Muscle layer of duodenum (tissue), 2 donors: ENCODE results near the gene LAMC3.

Experiments
- H3K27ac ChIP-seq: one replicate; pipeline ENCODE4 v1.7.0; 2013; ENCODE audit warnings: mild to moderate bottlenecking, low read length
- H3K27me3 ChIP-seq: one replicate; pipeline ENCODE4 v1.7.0; 2013; ENCODE audit warnings: low read depth, mild to moderate bottlenecking, control low read depth, low read length
- H3K36me3 ChIP-seq, 2 donors: one replicate each; pipeline ENCODE4 v1.7.0; 2013; ENCODE audit warnings: low read length in 2 of 2, control low read depth in 1 of 2, mild to moderate bottlenecking in 1 of 2; ENCODE audit not compliant: insufficient read depth in 2 of 2, control insufficient read depth in 1 of 2
- H3K4me1 ChIP-seq, 2 donors: one replicate each; pipeline ENCODE4 v1.7.0; 2013; ENCODE audit warnings: low read length in 2 of 2, mild to moderate bottlenecking in 2 of 2, control low read depth in 1 of 2, moderate library complexity in 1 of 2; ENCODE audit not compliant: insufficient read depth in 2 of 2, control insufficient read depth in 1 of 2
- H3K4me3 ChIP-seq, 2 donors: one replicate each; pipeline ENCODE4 v1.7.0; 2013; ENCODE audit warnings: low read length in 2 of 2, low read depth in 1 of 2, mild to moderate bottlenecking in 1 of 2
- H3K9me3 ChIP-seq, 2 donors: one replicate each; pipeline ENCODE4 v1.7.0; 2013; ENCODE audit warnings: low read length in 2 of 2, control low read depth in 1 of 2, mild to moderate bottlenecking in 1 of 2; ENCODE audit not compliant: control insufficient read depth in 1 of 2
- donor health status: healthy.

The LAMC3 gene

GRCh38 chr9:131008909-131009618 lies at the start of gene LAMC3:
Gene LAMC3, plus strand, starts transcription at chr9:131009174. Its CDS starts 41 bp downstream, at chr9:131009215.
- Histone ChIP-seq H3K36me3 (no peaks in the 10 kb centered on the region), H3K4me1 (peaks cover 0 to 5% of the 10 kb centered on the region in 2 donors), H3K9me3 (no peaks in the 10 kb centered on the region), H3K27me3 (peaks cover 17% of the 10 kb centered on the region), H3K4me3 (peak within 1 kb of the TSS in 1 of 2 donors; percentile 21), H3K27ac (no peak within 1 kb of the TSS)

- no peaks in the 10 kb centered on the region for H3K4me1 ChIP-seq
- no peaks in the 10 kb centered on the region for H3K36me3 ChIP-seq
- no peaks in the 10 kb centered on the region for H3K27me3 ChIP-seq
- no peak overlapping the region for H3K4me3 ChIP-seq
- H3K9me3 ChIP-seq, result no peaks in the 10 kb centered on the region
- no peak overlapping the region for H3K27ac ChIP-seq
Observed at GRCh38 chr9:130959809-130960334, 49.1 kb upstream of the LAMC3 start.

DNA sequence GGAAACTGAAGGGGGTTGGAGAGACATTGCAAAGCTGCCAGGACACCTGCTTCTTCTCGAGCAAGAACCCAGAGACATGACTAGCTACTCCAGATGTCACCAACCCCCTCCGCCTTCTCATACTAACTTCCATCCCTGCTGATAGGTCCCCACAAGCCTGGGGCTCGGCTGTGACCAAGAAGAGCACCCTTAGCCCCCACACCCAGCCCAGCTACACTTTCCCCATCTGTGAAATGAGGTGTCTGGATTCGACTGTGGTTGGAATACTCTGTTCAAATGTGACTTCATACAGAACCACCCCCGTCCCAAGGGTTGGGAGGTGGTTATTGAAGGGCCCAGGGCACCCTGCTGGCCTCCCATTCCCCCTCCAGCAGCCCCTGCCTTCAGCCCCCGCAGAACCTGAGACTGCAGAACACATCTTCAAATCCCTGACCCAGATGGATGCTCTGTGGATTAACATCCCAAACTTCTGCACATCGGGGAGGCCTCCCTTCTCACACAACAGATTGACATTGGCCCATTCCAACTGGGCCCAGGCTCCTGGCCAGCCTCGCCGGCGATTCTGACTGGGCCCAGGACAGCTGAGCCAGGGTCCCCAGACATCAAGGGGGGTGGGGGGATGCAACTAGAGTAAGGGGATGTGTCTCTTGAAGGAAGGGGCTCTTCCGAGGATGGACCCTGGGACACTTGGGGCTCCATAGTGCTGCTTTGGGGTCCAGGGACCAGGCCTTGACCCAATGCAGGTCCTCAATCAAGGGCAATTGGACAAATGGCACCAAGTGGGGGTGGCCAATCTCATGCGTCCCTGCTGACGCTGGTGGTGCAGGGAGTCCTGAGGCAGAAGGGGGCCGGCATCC lies 48.2 kb upstream of the LAMC3 start:
- no peaks in the 10 kb centered on the region for H3K27me3 ChIP-seq
- H3K4me1 ChIP-seq, result no peaks in the 10 kb centered on the region
- no peak overlapping the region for H3K4me3 ChIP-seq
- no peaks in the 10 kb centered on the region for H3K36me3 ChIP-seq
- H3K9me3 ChIP-seq, result no peaks in the 10 kb centered on the region
- no peak overlapping the region for H3K27ac ChIP-seq

DNA sequence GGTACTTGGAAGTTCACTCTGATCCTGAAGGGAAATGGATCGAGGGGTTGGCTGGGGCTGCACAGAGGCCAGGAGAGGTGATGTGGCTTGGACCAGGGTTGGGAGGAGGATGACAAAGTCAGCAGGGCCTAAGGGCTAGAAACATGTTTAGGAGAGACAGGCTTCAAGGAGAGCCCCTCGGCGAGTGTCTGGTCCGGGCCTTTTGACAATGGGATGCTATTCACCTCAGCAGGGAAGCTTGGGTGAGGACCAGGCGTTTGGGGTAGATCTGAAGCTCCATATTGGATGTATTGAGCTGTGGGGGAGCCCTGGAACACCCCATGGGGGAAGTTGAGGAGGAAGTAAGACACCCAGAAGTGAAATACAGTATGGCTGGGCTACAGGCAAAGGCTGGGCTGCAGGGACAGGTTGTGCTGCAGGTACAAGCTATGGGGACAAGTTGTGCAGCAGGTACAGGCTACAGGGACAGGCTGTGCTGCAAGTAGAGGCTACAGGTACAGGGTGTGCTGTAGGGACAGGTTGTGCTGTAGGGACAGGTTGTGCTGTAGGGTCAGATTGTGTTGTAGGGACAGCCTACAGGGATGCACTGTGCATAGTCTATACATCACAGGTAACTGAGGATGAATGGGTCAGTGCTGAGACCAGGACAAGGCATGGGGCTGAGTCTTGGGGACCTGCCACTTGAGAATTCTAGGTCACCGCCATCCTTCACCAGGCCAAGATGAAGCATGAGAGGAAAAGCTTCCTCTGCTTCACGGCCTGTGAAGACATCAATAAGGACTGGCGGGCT lies 47.3 kb upstream of the LAMC3 start:
- Histone ChIP-seq H3K4me1 (no peaks in the 10 kb centered on the region), H3K27ac (no peak overlapping the region), H3K9me3 (no peaks in the 10 kb centered on the region), H3K27me3 (no peaks in the 10 kb centered on the region), H3K36me3 (no peaks in the 10 kb centered on the region), H3K4me3 (no peak overlapping the region)

DNA sequence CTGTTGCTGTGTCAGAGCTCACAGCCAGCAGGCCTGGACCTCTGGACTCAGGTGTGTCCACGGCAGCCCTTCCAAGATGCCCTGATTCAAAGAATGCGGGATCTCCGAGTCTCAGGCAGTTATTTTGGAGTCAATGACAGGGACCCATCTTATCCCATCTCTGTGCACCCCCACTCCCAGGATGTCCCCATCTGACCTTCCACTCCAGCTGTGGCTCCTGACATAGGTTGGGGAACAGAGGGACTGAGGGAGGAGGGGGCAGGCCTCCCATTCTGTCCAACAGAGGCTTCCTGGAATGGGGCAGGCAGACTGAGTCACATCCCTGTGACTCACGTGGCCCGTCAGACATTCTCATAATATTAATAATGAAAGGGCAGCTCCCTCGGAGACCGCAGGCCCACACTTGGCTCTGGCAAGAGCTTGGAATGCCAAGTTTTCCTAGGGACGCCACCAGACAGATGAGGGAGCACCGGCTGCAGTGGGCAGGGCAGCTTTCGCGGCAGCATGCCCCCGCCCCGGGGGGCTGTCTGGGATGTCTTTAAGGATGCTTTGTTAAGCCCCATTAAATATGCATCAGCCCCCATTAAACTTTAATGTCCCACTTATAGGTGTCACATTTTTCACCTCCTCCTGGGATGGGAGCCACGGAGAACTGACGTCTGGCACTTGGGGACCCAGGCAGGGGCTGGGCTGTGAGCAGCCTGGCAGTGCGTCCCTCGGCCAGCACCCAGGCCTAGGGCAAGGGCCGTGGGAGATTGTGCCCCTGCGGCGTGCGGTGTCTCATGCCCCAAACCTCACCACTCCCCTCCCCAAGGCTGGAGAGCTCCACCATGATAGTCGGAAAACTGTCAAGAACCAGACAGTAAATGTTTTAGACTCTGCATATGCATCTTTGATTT lies 46.3 kb upstream of the LAMC3 start:
- H3K27ac ChIP-seq, result no peak overlapping the region
- no peak overlapping the region for H3K4me3 ChIP-seq
- H3K4me1 ChIP-seq, result no peaks in the 10 kb centered on the region
- no peaks in the 10 kb centered on the region for H3K36me3 ChIP-seq
- H3K9me3 ChIP-seq, result no peaks in the 10 kb centered on the region
- H3K27me3 ChIP-seq, result no peaks in the 10 kb centered on the region

DNA sequence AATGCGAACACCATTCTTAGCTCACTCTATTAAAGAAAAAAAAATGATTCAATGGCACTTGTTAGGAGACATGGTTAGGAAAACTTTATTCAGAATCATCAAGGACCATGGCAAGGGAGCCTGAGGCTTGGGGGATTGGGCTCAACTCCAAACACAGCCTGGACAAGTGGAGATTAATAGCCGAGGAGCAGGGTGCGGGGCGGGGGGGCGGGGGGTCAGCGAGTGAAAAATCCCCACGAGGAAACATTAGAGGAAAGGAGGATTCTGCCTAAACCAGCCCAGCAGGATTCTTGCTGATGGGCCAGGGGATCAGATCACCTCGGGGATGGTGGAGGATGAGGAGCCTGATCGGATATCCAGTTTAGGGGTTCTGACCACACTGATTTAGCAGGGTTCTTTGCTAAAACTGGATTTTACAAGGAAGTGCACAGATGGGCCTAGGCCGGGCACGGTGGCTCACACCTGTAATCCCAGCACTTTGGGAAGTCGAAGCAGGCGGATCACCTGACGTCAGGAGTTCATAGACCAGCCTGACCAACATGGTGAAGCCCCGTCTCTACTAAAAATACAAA lies 45.6 kb upstream of the LAMC3 start:
- Histone ChIP-seq H3K4me3 (no peak overlapping the region), H3K36me3 (no peaks in the 10 kb centered on the region), H3K4me1 (no peaks in the 10 kb centered on the region), H3K9me3 (no peaks in the 10 kb centered on the region), H3K27ac (no peak overlapping the region), H3K27me3 (no peaks in the 10 kb centered on the region)

DNA sequence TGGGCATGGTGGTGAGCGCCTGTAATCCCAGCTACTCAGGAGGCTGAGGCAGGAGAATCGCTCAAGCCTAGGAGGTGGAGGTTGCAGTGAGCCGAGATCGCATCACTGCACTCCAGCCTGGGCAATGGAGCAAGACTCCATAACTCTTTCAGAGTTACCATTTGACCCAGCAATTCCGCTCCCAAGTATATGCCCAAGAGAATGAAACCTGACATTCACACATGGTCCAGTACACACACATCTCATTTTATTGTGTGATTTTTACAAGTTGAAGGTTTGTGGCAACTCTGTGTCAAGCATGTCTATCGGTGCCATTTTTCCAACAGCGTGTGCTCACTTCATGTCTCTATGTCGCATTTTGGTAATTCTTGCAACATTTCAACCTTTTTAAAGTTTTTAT lies 45.1 kb upstream of the LAMC3 start:
- Histone ChIP-seq H3K27ac (no peak overlapping the region), H3K36me3 (no peaks in the 10 kb centered on the region), H3K4me1 (no peaks in the 10 kb centered on the region), H3K9me3 (no peaks in the 10 kb centered on the region), H3K27me3 (no peaks in the 10 kb centered on the region), H3K4me3 (no peak overlapping the region)

DNA sequence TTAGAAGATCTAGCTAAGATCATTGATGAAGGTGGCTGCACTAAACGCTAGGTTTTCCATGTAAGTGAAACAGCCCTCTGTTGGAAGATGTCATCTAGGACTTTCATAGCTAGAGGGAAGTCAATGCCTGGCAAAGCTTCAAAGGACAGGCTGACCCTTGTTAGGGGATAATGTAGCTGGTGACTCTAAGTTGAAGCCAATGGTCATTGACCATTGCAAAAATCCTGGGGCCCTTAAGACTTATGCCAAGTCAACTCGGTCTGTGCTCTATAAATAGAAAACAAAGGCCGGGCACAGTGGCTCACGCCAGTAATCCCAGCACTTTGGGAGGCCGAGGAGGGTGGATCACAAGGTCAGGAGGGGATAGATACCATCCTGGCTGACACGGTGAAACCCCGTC lies 43.3 kb upstream of the LAMC3 start:
- Histone ChIP-seq H3K27me3 (no peaks in the 10 kb centered on the region), H3K27ac (no peak overlapping the region), H3K4me1 (no peaks in the 10 kb centered on the region), H3K36me3 (no peaks in the 10 kb centered on the region), H3K4me3 (no peak overlapping the region), H3K9me3 (no peaks in the 10 kb centered on the region)

DNA sequence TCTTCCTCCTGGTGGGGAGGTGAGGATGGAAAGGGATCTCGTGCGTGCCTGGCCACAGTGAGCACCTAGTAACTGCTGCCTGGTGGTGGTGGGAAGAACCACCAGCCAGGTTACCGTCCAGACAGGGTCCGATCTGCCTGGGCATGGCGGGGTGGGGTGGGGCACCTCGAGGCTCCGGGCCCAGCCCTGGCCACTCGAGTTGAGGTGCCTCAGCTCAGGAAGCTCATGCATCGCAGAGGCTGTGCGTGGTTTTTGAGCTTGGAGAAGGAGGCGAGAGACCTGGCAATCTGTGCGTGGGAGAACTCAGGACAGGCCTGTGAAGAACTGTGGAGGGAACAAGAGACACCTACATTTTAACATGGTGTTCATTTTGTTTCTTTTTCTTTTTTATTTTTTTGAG lies 38.9 kb upstream of the LAMC3 start:
- Histone ChIP-seq H3K9me3 (no peaks in the 10 kb centered on the region), H3K36me3 (no peaks in the 10 kb centered on the region), H3K4me3 (no peak overlapping the region), H3K27ac (no peak overlapping the region), H3K4me1 (no peaks in the 10 kb centered on the region), H3K27me3 (peaks cover 7% of the 10 kb centered on the region)

DNA sequence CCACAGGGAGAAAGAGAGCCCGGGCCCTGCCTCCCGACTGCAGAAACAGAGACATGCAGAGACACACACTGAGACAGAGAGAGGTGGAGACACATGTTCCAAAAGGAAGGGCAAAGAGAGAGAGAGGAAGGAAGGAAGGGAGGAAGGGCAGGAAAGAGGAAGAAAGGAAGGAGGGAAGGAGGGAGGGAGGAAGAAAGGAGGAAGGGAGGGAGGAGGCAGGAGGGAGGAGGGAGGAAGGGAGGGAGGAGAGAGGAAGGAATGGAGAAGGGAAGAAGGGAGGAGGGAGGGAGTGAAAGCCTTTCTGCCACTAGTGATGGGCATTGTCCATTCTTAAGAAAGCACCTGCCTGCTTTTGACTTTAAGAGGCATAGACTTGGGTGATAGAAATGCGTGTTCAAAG lies 38.1 kb upstream of the LAMC3 start:
- Histone ChIP-seq H3K4me1 (no peaks in the 10 kb centered on the region), H3K9me3 (no peaks in the 10 kb centered on the region), H3K36me3 (no peaks in the 10 kb centered on the region), H3K27ac (no peak overlapping the region), H3K4me3 (no peak overlapping the region), H3K27me3 (peaks cover 7% of the 10 kb centered on the region)
